HFF-Myc (cell line): ENCODE data around the gene GGTLC1.

Experiments used
- DNase-seq: peaks from one replicate; pipeline ENCODE4 v3.0.0-alpha.2; 2011; ENCODE audit warnings: low read depth; ENCODE audit errors: extremely low read depth
- H3K4me3 ChIP-seq: replicated peaks from 2 replicates; pipeline ENCODE4 v1.5.1; 2011; ENCODE audit warnings: low read depth, mild to moderate bottlenecking, control low read depth, low read length
- TF ChIP-seq, protein P1 (sequence below): IDR thresholded peaks from 2 replicates; pipeline ENCODE4 v1.5.1; 2012; ENCODE audit warnings: mild to moderate bottlenecking, low read depth, low read length, control low read depth; ENCODE audit errors: missing control alignments

Gene GGTLC1

DNA sequence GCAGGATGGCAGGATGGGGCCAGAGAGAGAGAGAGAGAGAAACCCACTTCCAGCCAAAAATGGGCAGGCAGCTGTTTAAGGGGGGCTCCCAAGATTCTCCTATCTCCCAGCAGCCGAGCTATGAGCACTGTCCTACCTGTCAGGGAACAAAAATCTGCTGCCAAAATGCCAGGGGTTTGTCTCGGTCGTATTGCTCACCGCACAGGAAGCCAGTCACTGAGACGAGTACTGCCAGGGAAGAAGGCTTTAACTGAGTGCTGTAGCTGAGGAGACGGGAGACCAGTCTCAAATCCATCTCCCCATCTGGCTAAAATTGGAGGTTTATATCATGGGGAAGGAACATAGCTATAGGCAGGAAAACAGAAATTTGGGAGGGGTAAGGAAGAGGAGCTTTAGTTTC, 22.3 kb downstream of the GGTLC1 start:
- no peak overlapping the region for H3K4me3 ChIP-seq
- no peak for DNase-seq
- TF ChIP-seq, protein P1, sequence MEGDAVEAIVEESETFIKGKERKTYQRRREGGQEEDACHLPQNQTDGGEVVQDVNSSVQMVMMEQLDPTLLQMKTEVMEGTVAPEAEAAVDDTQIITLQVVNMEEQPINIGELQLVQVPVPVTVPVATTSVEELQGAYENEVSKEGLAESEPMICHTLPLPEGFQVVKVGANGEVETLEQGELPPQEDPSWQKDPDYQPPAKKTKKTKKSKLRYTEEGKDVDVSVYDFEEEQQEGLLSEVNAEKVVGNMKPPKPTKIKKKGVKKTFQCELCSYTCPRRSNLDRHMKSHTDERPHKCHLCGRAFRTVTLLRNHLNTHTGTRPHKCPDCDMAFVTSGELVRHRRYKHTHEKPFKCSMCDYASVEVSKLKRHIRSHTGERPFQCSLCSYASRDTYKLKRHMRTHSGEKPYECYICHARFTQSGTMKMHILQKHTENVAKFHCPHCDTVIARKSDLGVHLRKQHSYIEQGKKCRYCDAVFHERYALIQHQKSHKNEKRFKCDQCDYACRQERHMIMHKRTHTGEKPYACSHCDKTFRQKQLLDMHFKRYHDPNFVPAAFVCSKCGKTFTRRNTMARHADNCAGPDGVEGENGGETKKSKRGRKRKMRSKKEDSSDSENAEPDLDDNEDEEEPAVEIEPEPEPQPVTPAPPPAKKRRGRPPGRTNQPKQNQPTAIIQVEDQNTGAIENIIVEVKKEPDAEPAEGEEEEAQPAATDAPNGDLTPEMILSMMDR, result no peak

DNA sequence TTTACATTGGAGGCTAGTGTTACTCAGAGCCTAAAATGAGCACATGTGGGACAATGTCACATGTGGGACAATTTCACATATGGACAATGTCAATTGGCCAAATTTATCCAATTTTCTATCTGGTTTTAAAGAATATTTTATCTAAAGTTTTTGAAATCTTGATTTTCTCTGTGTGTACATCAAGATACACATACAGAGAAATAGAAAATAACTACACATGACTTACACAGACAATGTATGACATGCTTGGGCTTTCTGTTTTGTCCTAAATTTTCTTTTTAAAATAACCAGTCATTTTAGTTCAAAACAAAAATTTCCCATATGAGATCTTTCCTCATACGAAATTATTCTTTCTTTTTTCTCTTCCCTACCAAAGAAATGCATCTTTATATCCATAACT, 24.6 kb downstream of the GGTLC1 start:
- TF ChIP-seq, protein P1, result no peak
- DNase-seq, result no peak
- no peak overlapping the region for H3K4me3 ChIP-seq

DNA sequence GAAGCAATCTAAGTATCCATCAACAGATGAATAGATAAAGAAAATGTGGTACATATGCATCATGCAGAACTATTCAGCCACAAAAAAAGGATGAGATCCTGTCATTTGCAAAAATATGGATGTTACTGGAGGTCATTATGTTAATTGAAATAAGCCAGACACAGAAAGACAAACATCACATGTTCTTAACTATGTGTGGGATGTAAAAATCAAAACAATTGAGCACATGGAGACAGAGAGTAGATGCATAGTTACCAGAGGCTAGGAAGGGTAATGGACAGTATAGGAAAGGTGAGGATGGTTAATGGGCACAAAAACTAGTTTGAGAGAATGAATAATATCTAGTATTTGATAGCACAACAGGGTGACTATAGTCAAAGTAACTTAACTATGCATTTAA, 26.3 kb downstream of the GGTLC1 start:
- no peak for DNase-seq
- no peak overlapping the region for H3K4me3 ChIP-seq
- TF ChIP-seq, protein P1, result no peak

DNA sequence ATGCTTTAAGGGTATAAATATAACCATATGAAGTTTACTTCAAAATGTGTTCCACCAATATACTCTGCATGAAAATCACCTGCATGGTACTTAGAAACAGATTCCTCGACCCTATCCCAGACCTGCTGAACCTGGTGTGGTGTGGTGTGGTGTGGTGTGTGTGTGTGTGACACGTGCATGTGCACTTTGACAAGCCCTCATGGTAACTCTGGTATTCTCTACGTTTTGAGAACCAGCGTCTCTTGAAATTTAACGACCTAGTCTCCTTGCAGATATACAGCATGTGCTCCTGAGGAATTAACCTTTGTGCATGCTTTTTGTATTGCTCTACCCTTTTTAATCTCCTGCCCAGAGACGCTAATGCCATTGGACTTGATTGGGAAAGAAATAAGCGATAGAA, 29.5 kb downstream of the GGTLC1 start:
- no peak overlapping the region for H3K4me3 ChIP-seq
- DNase-seq, result no peak
- TF ChIP-seq, protein P1, result no peak

DNA sequence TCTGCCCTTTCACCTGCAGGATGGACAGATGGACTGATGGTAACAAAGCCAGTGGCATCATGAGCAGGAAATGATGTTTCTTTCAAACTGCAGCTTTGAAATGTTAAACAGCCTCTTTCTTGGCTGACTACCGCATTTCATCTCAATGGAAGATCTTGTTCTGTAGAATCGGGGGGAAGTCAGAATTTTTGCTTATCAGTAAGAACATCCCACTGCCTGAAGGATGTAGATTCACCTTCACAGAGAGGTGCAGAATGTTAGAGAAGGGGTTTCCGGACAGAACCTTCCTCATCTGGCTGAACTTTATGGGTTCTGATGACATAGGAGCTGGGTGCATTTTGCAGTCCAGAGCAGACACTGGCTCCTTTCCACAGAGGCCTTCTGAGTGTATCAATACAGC, 32.7 kb downstream of the GGTLC1 start:
- DNase-seq, result no peak
- no peak overlapping the region for H3K4me3 ChIP-seq
- TF ChIP-seq, protein P1, result no peak

DNA sequence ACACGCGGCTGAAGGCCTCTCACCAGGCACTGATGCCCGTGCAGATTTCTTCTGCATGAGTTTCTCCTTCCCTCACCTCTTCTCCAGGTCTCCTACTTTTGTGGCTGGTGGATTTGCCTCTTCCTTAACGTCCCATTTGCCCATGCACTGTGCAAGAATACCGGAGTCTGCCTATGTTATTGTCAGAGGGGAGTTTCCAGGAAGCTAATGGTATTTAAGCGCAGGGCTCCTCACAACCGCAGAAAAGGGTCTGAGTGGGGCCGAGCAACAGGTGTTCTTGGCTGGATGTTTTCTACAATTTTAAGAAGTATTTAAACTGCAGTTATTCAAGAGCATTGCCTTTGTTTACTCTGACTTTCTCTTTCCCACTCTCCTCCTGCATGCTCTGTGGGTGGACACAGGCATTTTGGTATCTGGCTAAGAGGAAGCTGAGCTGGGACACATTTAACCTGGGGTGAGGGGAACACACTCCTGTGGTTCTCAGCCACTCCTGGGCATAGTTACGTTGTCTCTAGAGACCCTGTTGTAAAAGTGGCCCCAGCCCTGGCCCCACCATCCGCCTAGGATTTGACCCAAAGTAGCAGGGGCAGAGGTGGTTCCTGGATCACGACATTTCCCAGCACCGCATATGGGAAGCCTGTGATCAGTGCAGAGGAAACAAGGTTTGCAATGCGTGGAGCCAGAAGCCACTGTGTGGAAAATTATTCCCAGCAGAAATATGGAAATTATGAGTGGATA, 34.4 kb downstream of the GGTLC1 start:
- no peak overlapping the region for H3K4me3 ChIP-seq
- TF ChIP-seq, protein P1, result no peak
- DNase-seq, result no peak

DNA sequence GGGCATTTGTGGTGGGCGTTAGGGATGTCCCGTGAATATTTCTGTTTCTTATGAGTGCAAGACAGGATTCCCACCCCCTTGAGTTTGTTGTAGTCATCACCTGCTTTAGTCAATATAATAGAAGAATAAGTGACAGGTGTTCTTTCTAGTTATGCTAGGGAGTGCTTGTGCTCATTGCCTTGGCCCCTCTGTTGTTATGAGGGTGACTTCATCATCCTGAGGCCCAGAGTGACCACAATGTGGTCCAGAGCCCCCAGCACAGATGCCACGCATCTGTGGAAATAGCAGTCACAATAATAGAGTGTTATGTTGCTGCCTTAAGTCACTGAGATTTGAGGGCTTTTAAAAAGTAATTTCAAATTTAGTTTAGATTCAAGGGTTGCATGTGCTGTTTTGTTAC, 42.4 kb downstream of the GGTLC1 start:
- H3K4me3 ChIP-seq, result no peak overlapping the region
- TF ChIP-seq, protein P1, result no peak
- no peak for DNase-seq
